Ishikawa (cell line): ENCODE data around the gene ASPSCR1.

Source experiments
- CEBPB ChIP-seq: IDR thresholded peaks from 2 replicates; pipeline ENCODE4 v1.6.1; 2012
- CREB1 ChIP-seq: IDR thresholded peaks from 2 replicates; pipeline ENCODE4 v1.6.1; 2012; ENCODE audit warnings: low read depth
- EGR1 ChIP-seq: IDR thresholded peaks from 2 replicates; pipeline ENCODE4 v1.6.1; 2012
- EP300 ChIP-seq: IDR thresholded peaks from 2 replicates; pipeline ENCODE4 v1.6.1; 2012; ENCODE audit warnings: borderline replicate concordance
- FOXM1 ChIP-seq: IDR thresholded peaks from 2 replicates; pipeline ENCODE4 v1.6.1; 2012; ENCODE audit warnings: low read depth, borderline replicate concordance
- MAX ChIP-seq: IDR thresholded peaks from 2 replicates; pipeline ENCODE4 v1.6.1; 2012
- NFIC ChIP-seq: IDR thresholded peaks from 2 replicates; pipeline ENCODE4 v1.6.1; 2012
- RAD21 ChIP-seq: IDR thresholded peaks from 2 replicates; pipeline ENCODE4 v1.6.1; 2012; ENCODE audit warnings: low read depth
- REST ChIP-seq: IDR thresholded peaks from 2 replicates; pipeline ENCODE4 v1.6.1; 2012; ENCODE audit warnings: low read depth, mild to moderate bottlenecking
- TAF1 ChIP-seq: IDR thresholded peaks from 2 replicates; pipeline ENCODE4 v1.6.1; 2012; ENCODE audit warnings: low read depth, mild to moderate bottlenecking
- TCF12 ChIP-seq: IDR thresholded peaks from 2 replicates; pipeline ENCODE4 v1.6.1; 2012; ENCODE audit warnings: low read depth
- TEAD4 ChIP-seq: IDR thresholded peaks from 2 replicates; pipeline ENCODE4 v1.6.1; 2012
- USF1 ChIP-seq: IDR thresholded peaks from 2 replicates; pipeline ENCODE4 v1.6.1; 2012
- YY1 ChIP-seq: IDR thresholded peaks from 2 replicates; pipeline ENCODE4 v1.6.1; 2012; ENCODE audit warnings: low read depth

GRCh38 chr17:82053130-82053529, 75.7 kb downstream of the ASPSCR1 start:
- TF ChIP-seq EP300 (no peak), TCF12 (no peak), TAF1 (no peak), REST (no peak), CEBPB (no peak), YY1 (no peak), TEAD4 (no peak), MAX (no peak), CREB1 (no peak), USF1 (no peak), RAD21 (no peak), FOXM1 (no peak), NFIC (no peak), EGR1 (no peak)
